Osteocyte (in vitro differentiated cells): Measurements from ENCODE around the gene APLN. TPM values are rescaled to one million over a fixed set of nuclear protein-coding genes. Genes with fewer than 3 reads are reported as not detected.

Experiments
- DNase-seq: peaks from one replicate; pipeline ENCODE4 v3.0.0; 2021; ENCODE audit warnings: mixed read lengths; ENCODE audit not compliant: unreplicated experiment; ENCODE audit errors: extremely low spot score
- H3K27ac Mint-ChIP-seq: one replicate; pipeline ENCODE4 v1.8.0; 2021; ENCODE audit warnings: mild to moderate bottlenecking, mixed read lengths; ENCODE audit not compliant: unreplicated experiment
- H3K27me3 Mint-ChIP-seq: one replicate; pipeline ENCODE4 v1.8.0; 2021; ENCODE audit warnings: mixed read lengths; ENCODE audit not compliant: unreplicated experiment
- H3K36me3 Mint-ChIP-seq: one replicate; pipeline ENCODE4 v1.8.0; 2021; ENCODE audit warnings: mixed read lengths; ENCODE audit not compliant: unreplicated experiment
- H3K4me1 Mint-ChIP-seq: one replicate; pipeline ENCODE4 v1.8.0; 2021; ENCODE audit warnings: mixed read lengths; ENCODE audit not compliant: unreplicated experiment
- H3K4me3 Mint-ChIP-seq: one replicate; pipeline ENCODE4 v1.8.0; 2021; ENCODE audit warnings: mild to moderate bottlenecking, moderate library complexity, mixed read lengths; ENCODE audit not compliant: unreplicated experiment
- H3K9me3 Mint-ChIP-seq: one replicate; pipeline ENCODE4 v1.8.0; 2021; ENCODE audit warnings: mixed read lengths; ENCODE audit not compliant: unreplicated experiment
- CTCF ChIP-seq: fragments of 200-600 bp; sonication (generic); IDR thresholded peaks from 2 replicates; pipeline ENCODE4 v1.5.0; 2021; ENCODE audit warnings: antibody characterized with exemption, mild to moderate bottlenecking, moderate library complexity
- total RNA-seq: library from RNA; stranded (reverse); gene quantifications from 2 replicates; pipeline ENCODE4 v1.2.1, GENCODE V29; 2021

Gene APLN
- total RNA-seq, 1 donor from 2014 or later: 0.38 TPM

- DNase-seq: peak; percentile 48
- TF ChIP-seq CTCF: no peak
- Mint-ChIP-seq H3K4me3 (no peak overlapping the region), H3K27ac (no peak overlapping the region), H3K27me3 (peaks cover 7% of the 10 kb centered on the region), H3K9me3 (no peaks in the 10 kb centered on the region), H3K4me1 (no peaks in the 10 kb centered on the region), H3K36me3 (no peaks in the 10 kb centered on the region)
Measured at GRCh38 chrX:129693354-129693753, 38.6 kb upstream of the APLN start.

GRCh38 chrX:129690435-129690834 is 35.7 kb upstream of the APLN start:
- peaks cover 4% of the 10 kb centered on the region for H3K4me1 Mint-ChIP-seq
- H3K27me3 Mint-ChIP-seq: peaks cover 2% of the 10 kb centered on the region
- no peaks in the 10 kb centered on the region for H3K36me3 Mint-ChIP-seq
- DNase-seq: peak; percentile 51
- no peak for TF ChIP-seq CTCF
- no peak overlapping the region for H3K27ac Mint-ChIP-seq
- H3K4me3 Mint-ChIP-seq: no peak overlapping the region
- H3K9me3 Mint-ChIP-seq: no peaks in the 10 kb centered on the region

- Mint-ChIP-seq H3K27me3 (no peaks in the 10 kb centered on the region), H3K4me1 (peaks cover 4% of the 10 kb centered on the region), H3K27ac (no peak overlapping the region), H3K9me3 (no peaks in the 10 kb centered on the region), H3K4me3 (no peak overlapping the region), H3K36me3 (no peaks in the 10 kb centered on the region)
- TF ChIP-seq CTCF: no peak
- peak; percentile 40 for DNase-seq
Measured at GRCh38 chrX:129689796-129690195, 35.0 kb upstream of the APLN start.

- Mint-ChIP-seq H3K9me3 (no peaks in the 10 kb centered on the region), H3K4me3 (no peak overlapping the region), H3K36me3 (no peaks in the 10 kb centered on the region), H3K27me3 (no peaks in the 10 kb centered on the region), H3K4me1 (peaks cover 8% of the 10 kb centered on the region), H3K27ac (no peak overlapping the region)
- peak; percentile 57 for DNase-seq
- no peak for TF ChIP-seq CTCF
Measured at GRCh38 chrX:129688097-129688496, 33.3 kb upstream of the APLN start.

- Mint-ChIP-seq H3K4me1 (peaks cover 8% of the 10 kb centered on the region), H3K4me3 (no peak overlapping the region), H3K27me3 (no peaks in the 10 kb centered on the region), H3K9me3 (no peaks in the 10 kb centered on the region), H3K36me3 (no peaks in the 10 kb centered on the region), H3K27ac (no peak overlapping the region)
- no peak for TF ChIP-seq CTCF
- peak; percentile 46 for DNase-seq
Measured at GRCh38 chrX:129686422-129686948, 31.7 kb upstream of the APLN start.
